ENCODE results near the gene DUSP7. TPM values are rescaled to one million over a fixed set of nuclear protein-coding genes. Genes with fewer than 3 reads are reported as not detected.

DUSP7 gene
- total RNA-seq, 1 experiment from 2014 or later = 16.6 TPM

- ATAC-seq (no peak), DNase-seq (ENCODE audit: low read depth, low spot score) (no peak)
- CTCF ChIA-PET = no interaction called here
- BruUV-seq (replicated peaks) = no TSS peak
- Histone ChIP-seq H3K4me1 (ENCODE audit: control insufficient read depth in 1 of 2, insufficient read depth in 2 of 2, low read length in 2 of 2) (no peaks in the 10 kb centered on the region), H4K20me1 (ENCODE audit: insufficient read depth) (no peaks in the 10 kb centered on the region), H3K4me2 (ENCODE audit: low read length) (no peak overlapping the region), H3K4me3 (replicated peaks in 1 of 2; ENCODE audit: low read depth in 1 of 2, low read length in 2 of 2) (no peak overlapping the region), H3K27ac (ENCODE audit: low read depth, low read length) (no peak overlapping the region), H3K9me3 (ENCODE audit: control insufficient read depth in 1 of 2, insufficient read depth in 1 of 2, low read depth in 1 of 2, low read length in 2 of 2) (no peaks in the 10 kb centered on the region), H3K27me3 (ENCODE audit: insufficient read depth, low read length) (no peaks in the 10 kb centered on the region), H3K9ac (ENCODE audit: low read length) (no peak overlapping the region), H3K79me2 (ENCODE audit: insufficient read depth, low read length) (no peaks in the 10 kb centered on the region), H3K36me3 (ENCODE audit: control insufficient read depth in 1 of 2, insufficient read depth in 2 of 2, low read length in 2 of 2) (no peaks in the 10 kb centered on the region; a peak in 1 of 4 replicates), H3K9me2 (ENCODE audit: insufficient read depth) (no peaks in the 10 kb centered on the region), H2AFZ (ENCODE audit: low read depth, low read length, poor library complexity, severe bottlenecking) (no peak overlapping the region)
- TF ChIP-seq ZNF274 (IDR thresholded peaks at IDR 0.05; ENCODE audit: low read depth, low read length) (no peak), SIN3A (IDR thresholded peaks at IDR 0.05; ENCODE audit: low read depth) (no peak), EZH2phosphoT487 (IDR thresholded peaks at IDR 0.05; ENCODE audit: borderline replicate concordance) (no peak), ELF1 (IDR thresholded peaks at IDR 0.05; ENCODE audit: borderline replicate concordance, low read depth) (no peak), REST (IDR thresholded peaks at IDR 0.05; ENCODE audit: low read depth) (no peak)
- RAD21 ChIA-PET (ENCODE audit: low non-redundant PET in 1 of 2, low total read pairs in 2 of 2, uncharacterized antibody in 2 of 2, unreplicated experiment in 2 of 2) = no interaction called here
- intact Hi-C loops (cut with micrococcal nuclease) = no loop called here
- POLR2A ChIA-PET = no interaction called here
Measured at GRCh38 chr3:52079958-52080357, 23.6 kb upstream of the DUSP7 start.

All from HCT116 (cell line).